Stimulated activated CD8-positive, alpha-beta memory T cell treated with anti-CD3 and anti-CD28 coated beads, Interleukin-15, amount 100 ng/mL, for 1 hour (primary cell): ENCODE results near the gene PRR30.
"Not testable (repeated sequence)": the region's sequence is repeated elsewhere in the genome, so short reads cannot be mapped to it uniquely, and the experiment has no call there.

Experiments
- DNase-seq: peaks from one replicate; pipeline ENCODE4 v3.0.0-alpha.2; 2020; ENCODE audit warnings: low read depth

Gene PRR30

DNA sequence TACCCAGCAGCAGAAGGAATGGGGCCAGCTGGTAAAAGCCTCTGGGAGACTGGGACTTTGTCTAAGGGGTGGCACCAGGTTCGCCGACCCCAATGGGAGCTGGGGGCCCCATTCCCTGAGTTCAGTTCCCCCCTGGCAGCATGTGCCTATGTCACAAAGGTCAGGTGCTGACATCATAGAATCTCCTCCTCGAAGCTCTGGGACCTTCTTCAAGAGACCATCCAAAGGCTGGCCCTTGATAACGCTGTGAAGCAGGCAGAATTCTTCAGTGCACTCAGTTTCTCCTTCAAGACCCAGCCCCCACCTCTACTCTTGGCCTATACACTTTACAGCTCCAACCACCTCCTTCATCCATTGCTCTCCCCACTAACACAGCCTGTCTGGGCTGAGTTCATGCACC lies at the start of gene PRR30:
Gene PRR30 (minus strand): TSS at position 101 of the 400 bp plus-strand sequence. CDS start 1,081 bp downstream, outside the sequence.
- DNase-seq, result no peak

DNA sequence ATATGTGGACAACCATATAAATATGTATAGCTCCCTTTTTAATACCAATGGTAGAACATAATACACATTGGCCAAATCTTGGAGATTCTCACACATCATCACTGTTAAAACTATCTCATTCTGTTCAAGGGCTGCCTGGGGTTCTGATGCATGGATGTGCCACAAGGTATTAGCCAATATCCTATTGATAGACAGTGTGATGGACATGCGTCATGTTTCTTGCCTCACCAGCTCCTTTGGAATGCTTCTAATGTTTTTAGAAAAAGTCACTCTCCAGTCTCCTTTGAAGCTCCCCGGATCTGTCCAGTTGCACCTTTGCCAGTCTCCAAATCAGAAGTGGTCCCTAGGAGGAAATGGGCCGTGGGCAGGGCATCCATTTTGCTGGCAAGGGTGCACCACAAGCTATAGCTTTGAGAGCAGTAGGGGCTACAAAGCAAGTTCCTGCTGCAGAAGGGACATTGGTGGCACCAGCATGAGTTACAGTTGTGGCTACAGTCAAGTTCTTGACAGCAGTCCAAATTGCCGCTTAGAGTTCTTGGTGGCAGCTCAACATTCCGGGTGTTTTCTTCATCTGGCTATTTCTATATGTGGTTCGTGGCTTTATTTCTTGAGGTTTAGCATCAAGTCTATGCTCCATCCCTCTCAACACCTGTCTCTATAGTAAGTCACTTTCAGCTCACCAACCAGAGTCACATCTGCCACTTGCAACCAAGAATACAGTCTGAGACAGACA lies 47.6 kb upstream of the PRR30 start:
- DNase-seq, result no peak

DNA sequence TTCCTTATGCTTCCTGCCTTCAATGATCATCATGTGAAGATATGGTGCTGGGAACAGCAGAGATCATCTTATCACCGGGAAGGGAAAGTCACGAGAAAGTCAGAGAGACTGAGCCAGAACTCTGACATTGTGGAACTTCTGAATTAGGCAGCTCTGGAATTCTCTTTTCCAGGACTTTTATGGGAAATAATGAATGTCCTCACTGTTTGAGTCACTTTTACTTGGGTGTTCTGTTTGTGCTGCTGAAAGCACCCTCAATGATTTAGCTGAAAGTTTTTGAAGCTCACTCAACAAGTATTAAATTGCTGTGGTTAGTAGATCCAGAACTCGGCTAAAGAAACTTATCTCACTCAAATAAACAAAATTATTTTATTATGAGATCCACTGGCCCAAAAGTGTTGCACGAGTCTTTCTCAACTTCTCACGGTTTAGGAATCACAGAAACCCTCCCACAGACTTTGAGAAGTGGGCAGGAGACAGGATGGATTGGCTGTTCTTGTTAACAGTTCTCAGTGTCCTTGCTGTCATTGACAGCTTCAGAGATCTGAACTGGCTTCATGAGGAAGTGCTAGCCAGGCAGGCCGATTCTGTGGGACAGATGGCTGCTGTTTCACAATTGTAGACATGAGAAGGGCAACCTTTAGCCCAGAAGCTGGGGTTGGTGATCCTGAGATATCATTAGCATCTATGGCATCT lies 46.3 kb upstream of the PRR30 start:
- no peak for DNase-seq

DNA sequence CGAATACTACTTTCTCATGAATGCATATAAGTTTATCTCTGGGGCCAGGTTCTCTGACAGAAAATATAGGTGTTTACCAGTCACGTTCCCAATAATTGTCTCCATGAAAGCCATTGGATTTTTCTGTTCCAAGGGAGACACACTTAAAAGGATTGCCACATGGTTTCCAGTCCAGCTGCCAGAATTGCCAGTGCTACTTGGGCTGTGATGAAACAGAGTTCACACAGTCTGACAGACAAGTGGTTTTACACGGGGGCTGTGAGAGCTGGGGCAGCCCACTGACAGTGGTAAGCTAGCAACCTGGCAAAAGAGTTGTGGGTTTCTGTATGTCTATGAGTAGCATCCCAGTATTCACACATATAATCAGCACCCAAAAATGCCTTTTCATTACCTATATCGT lies 44.9 kb upstream of the PRR30 start:
- no peak for DNase-seq

DNA sequence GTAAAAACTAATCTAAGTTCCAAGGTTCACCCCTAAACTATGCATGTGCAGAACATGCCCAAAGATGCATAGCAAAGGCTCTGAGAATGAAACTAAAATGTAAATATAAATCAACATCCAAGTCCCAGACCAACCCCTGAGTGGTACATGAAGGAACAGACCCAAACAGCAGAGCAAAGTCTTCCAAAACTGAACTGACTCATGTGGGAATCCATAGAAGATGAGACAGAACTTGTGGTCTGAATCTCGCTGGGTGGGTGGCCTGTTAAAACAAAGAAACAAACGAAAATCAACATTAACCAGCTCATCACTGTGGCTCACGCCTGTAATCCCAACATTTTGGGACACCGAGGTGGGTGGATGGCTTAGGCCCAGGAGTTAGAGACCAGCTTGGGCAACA lies 43.1 kb upstream of the PRR30 start:
- DNase-seq, result no peak

DNA sequence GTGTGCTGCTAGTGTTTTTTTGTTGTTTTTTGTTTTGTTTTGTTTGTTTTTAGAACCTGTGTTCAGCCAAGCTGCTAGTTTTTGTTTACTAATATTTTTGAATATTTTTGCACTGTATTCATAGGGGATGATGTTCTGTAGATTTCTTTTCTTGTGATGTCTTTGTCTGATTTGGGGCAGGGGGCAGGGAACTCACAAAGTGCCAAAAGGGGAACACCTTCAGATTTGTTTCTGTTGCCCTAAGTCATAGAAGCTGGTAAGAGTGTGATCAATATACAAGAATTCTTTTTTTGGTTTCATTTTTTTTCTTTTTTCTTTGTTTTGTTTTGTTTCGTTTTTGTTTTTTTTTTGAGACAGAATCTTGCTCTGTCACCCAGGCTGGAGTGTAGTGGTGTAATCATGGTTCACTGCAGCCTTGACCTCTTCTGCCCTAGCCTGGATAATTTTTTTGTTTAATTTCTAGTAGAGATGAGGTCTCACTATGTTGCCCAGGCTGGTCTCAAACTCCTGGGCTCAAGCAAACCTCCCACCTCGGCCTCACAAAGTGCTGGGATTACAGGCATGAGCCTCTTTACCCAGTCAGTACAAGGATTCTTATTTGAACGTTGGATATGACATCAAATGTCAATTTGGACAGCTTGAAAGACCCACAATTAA lies 40.3 kb upstream of the PRR30 start:
- DNase-seq, result no peak

DNA sequence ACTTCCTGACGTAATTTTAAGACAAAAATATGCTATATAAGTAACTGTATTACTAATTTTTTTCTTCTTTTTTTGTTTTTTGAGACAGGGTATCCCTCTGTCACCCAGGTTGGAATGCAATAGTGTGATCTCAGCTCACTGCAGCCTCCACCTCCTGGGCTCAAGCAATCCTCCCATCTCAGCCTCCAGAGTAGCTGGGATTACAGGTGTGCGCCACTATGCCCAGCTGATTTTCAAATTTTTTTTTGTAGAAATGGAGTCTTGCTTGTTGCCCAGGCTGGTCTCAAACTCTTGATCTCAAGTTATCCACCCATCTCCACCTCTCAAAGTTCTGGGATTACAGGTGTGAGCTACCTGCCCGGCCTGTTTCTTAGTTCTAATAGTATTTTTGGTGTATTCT lies 39.3 kb upstream of the PRR30 start:
- DNase-seq, result no peak

DNA sequence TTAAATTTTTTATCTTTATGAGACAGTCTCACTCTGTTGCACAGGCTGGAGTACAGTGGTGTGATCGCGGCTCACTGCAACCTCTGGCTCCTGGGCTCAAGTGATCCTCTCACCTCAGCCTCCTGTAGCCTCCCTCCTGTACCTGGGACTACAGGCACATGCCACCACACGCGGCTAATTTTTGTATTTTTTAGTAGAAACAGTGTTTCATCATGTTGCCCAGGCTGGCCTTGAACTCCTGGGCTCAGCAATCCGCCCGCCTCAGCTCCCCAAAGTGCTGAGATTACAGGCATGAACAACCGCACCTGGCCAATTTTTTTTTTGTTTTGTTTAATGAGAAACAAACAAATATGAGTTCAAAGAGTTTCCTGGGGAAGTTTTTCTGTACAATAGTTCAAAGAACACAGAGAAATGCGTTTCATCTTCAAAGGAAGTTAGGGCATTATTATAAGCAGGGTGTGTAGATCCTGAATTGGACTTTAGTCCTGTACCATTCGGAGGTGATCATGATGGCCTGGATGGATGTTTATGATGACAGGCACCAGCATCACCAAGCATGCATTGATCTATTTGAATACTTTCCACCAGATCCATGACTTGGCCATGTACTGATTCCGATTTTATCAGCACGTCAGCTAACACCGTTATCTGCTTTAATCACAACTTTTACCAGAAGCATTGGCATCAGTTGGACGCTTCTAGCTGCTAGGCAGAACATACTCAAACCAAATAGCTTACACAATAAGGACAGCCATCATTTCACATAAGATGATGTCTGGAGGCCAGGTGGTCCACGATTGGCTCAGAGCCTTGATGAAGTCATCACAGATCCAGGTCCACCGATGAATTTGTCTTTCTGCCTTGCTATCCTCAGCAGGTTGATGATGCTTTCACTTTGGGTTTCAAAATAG lies 38.5 kb upstream of the PRR30 start:
- no peak for DNase-seq

DNA sequence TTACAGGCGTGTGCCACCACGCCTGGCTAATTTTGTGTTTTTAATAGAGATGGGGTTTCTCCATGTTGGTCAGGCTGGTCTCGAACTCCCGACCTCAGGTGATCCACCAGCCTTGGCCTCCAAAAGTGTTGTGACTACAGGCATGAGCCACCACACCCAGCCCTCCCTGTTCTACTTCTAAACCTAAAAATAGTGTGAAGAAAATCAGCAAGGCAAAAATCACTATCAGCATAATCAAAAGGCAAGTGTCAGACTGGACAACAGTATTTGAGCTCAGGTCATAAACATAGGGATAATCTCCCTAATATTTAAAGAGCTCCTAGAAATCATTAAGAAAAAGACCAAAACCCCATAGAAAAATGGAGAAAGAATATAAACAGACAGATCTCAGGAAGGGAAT lies 36.6 kb upstream of the PRR30 start:
- not testable (repeated sequence) for DNase-seq

DNA sequence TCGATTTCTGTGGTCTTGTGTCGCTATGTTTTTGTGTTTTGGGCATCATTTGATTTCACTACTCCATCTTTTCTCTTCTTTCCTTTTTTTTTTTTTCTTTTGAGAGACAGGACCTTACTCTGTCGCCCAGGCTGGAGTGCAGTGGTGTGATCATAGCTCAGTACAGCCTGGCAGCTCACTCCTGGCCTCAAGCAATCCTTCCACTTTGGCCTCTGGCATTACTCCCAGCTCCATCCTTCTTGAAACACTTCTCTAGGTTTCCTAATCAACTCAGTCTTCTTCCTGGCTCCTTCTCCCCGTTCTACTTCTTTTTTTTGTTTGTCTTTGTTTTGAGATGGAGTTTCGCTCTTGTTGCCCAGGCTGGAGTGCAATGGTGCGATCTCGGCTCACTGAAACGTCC lies 36.1 kb upstream of the PRR30 start:
- no peak for DNase-seq

DNA sequence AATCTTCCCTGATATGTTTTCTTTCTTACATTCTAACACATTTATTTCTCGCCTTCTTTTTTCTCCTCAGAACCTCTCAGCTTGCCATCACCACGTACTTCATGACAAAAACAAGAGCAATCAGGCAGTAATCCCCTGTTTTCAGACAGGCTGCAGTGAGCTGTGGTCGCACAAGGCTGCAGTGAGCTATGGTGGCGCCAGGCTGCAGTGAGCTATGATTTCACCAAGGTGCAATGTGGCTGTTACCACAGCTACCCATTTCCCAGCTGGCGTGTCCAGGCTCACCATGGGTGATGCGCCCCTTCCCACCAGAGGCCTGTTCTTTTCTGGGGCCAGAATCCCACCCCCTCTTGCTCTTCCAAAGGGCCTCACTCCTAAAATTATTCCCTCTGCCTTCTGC lies 35.4 kb upstream of the PRR30 start:
- DNase-seq, result no peak

DNA sequence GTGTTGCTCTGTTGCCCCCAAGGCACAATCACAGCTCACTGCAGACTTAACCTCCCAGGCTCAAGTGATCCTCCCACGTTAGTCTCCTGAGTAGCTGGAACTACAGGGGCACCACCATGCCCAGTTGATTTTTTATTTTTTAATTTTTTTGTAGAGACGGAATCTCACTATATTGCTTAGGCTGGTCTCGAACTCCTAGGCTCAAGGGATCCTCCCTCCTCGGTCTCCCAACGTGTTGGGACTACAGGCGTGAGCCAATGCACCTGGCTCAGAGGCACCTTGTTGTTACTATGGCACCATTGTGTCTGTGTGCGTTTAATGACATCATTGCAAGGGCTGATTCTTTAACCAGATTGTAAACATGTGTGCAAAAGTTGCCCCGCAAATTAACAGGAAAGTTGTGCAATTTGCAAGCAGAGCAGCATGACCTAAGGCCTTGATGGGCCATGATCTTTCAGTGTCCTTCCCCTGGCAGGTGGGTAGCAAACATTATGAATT lies 32.2 kb upstream of the PRR30 start:
- DNase-seq, result no peak

DNA sequence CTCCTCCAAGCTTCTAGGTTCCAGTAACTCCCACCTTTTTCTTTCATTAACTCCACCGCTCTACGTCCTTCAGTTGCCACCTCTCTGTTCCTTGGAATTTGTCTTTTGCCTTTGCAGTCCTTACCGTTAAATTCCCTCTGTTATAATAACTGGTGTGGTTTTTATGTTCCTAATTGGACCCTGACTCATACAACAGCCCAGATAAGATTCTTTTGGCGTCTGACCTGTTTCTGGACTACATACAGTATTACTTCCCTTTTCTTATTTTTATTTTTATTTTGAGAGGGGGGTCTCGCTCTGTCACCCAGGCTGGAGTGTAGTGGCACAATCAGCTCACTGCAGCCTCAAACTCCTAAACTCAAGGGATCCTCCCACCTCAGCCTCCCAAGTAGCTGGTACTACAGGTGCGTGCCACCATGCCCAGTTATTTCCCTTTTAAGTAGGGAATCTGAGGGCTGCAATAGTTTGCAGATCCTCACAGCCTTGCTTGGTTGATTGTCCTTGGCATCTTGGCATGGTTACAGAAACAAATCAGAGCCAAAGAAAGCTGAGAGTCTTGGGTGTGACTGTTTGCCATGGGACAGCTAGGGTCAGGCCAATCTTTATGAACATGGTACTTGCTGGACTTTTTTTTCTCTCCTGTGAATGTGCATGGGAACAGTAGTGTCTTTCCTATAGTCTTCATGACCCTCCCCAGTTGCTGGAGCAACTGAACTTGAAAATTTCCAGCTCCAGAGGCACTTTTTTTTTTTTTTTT lies 31.5 kb upstream of the PRR30 start:
- no peak for DNase-seq

DNA sequence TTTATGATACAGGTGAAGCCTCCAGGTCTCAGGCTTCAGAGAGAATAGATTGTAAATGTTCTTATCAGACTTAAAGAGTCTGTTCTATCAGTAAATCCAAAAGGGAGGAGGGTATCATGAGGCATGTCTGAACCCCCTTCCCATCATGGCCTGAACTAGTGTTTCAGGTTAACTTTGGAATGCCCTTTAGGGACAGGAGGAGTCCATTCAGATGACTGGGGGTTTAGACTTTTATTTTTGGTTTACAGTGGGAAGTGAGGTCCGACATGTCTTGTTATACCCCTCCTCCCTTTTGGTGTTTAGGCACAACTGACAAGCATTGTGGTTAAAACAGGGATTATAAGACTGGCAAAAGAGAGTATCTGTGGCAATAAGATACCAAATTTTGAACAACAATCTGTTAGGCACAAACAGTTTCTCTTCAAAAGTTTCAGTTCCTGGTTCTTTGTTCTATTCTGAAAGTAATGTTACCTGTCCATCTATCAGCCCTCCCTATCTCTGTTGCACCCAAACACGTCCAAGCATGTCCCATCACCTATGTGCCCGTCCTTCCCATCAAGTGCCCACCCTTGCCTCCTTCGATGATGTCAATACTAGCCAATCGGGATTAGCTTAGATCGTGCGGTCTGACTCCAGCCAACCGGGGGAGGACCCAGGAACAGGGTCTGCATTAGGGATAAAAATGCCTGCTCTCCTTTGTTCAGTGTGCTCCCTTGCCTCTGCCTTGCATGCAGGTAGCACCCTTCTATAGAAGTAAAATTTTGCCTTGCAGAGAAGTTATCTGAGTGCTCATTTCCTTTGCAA lies 26.0 kb upstream of the PRR30 start:
- no peak for DNase-seq

DNA sequence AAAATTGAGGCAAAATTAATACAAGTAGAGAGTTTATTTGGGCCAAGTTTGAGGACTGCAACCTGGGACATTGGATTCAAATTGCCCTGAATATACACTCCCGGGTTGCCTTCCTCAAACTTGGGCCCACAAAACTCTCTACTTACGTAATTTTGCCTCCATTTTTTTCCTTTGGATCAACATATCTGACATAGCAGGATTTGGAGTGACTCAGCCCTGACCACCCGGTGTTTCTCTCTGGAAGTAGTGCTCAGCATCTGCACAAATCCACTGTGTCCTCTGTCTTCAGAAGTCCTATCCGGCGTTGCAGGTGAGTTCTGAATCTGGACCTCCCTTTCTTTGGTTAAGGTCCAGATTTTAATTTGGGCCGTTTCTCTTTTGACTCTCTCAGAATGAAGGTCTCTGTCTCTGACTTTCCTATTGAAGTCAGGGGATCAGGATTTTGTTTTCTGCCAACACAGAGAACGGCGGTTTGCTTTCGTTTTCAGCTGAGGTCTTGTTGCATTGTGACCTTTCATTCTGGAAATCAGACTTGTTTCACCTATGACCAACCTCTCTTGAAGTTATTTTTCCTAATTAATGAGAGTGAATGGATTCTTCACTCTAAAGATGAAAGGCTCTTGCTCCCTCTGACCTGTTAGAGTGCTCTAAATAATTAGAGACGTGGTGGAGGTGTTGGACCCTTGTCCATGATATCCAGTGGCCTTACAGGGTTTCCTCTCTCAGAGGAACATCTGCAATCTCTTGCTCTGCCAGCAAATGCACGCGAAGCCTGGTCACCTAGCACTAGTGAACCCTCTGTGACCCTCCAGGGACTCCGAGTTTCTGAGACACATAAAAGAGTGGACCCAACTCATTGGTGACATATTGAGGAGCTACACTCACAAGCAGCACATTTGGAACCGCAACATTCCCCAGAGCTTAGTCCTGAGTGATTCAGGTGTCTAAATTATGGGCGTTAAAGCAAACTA lies 23.2 kb upstream of the PRR30 start:
- no peak for DNase-seq

DNA sequence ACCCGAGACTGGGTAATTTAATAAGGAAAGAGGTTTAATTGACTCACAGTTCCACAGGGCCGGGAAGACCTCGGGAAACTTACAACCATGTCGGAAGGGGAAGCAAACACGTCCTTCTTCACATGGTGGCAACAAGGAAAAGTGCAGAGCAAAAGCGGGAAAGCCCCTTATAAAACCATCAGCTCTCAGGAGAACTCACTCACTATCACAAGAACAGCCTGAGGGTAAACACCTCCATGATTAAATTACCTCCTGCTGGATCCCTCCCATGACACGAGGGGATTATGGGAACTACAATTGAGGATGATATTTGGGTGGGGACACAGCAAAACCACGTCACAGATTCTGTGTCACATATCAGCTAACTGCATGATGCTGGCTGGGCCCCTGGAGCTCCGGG lies 21.0 kb upstream of the PRR30 start:
- no peak for DNase-seq

DNA sequence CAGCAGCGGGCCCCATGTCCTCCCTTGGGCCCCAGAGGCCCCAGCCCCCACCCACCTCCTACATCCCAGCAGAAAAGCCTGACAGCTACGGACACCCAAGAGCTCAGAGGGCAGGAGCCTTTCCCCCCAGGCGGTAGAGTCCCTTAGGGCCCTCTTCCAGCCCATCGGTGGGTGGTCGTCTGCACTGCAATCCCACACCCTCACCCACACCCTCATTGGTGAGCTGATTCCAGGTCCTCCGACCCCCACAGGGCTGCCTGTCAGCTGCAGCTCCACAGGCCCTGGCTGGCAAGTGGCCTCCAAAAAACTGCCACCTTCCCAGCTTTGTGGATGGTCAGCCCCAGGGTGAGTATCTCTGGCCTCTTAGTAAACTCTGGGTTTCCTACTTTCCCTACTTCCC lies 20.1 kb upstream of the PRR30 start:
- DNase-seq, result no peak

DNA sequence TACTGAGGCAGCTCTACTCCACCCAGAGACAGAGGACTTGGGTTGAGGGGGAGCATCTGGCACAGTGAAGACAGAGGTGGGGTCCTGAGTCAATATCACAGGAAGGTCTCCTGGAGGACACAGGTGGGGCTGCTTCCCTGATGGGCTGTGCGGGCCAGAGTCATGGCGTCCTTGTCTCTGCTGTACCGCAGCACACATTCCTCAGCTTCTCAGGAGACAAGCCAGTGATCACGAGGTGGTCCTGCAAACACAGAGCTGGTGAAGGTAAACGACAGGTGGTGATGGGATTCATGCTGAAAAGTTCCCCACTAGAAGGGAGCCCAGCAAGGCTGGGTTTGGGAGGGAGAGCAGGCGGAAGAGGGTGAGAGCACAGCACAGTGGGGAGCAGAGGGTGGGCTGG lies 19.3 kb upstream of the PRR30 start:
- no peak for DNase-seq

DNA sequence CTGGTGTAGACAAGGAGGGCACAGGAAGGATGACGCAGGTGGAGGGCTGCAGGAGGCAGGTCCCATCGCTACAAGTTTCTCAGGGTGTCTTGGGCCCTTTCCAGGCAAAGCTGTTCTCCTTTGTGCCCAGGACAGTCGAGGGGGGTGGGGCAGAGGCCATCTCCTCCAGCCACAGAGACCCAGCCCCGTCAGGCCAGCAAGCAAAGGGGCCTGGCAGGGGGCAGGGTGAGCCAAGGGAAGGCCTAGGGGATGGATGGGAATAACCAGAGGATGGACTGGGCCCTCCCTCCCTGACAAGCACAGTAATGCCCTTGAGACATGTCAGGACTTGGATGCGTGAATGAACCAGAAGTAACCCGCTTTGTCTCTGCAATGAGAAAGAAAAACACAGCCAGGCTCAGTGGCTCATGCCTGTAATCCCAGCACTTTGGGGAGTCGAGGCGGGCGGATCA lies 15.9 kb upstream of the PRR30 start:
- DNase-seq, result no peak
